SK-N-SH (cell line): ENCODE data around the gene TMEM54. TPM values are rescaled to one million over a fixed set of nuclear protein-coding genes. Genes with fewer than 3 reads are reported as not detected.

Experiments
- CTCF ChIA-PET: fragments of 300-600, 350-600 bp; formaldehyde crosslinking; extraction: SDS; loops from one replicate; lab custom pipeline; 2021; lab: Yijun Ruan, JAX
- POLR2A ChIA-PET: fragments of 350-600 bp; sonication (Branson Sonifier 250); formaldehyde crosslinking; extraction: SDS; loops from one replicate; lab custom pipeline; 2020; ENCODE audit warnings: antibody characterized with exemption, inconsistent platforms; lab: Yijun Ruan, JAX
- DNase-seq: peaks from one replicate; pipeline ENCODE4 v3.0.0; 2012
- H2AFZ ChIP-seq: fragments of 200-600 bp; sonication (generic); 2 replicates; pipeline ENCODE4 v1.8.1; 2016; ENCODE audit warnings: antibody characterized with exemption, mild to moderate bottlenecking, low read depth
- H3F3A ChIP-seq: fragments of 200-600 bp; sonication (generic); replicated peaks from 2 replicates; pipeline ENCODE3; 2016; ENCODE audit warnings: antibody characterized with exemption, mild to moderate bottlenecking; ENCODE audit not compliant: insufficient read depth
- H3K27ac ChIP-seq, 2 experiments: fragments of 200-500 bp in 1 of 2; fragments of 200-600 bp in 1 of 2; sonication (Bioruptor generic) in 1 of 2; sonication (generic), shearing (Covaris generic) in 1 of 2; 2 replicates each; pipeline versions ENCODE4 v1.5.1 to v1.6.1; 2014 to 2016; ENCODE audit warnings: low read depth in 2 of 2, inconsistent platforms in 1 of 2, low read length in 1 of 2, mild to moderate bottlenecking in 1 of 2, mixed read lengths in 1 of 2
- H3K27me3 ChIP-seq: fragments of 200-600 bp; sonication (generic), shearing (Covaris generic); 2 replicates; pipeline ENCODE4 v1.6.1; 2016; ENCODE audit warnings: mixed run types; ENCODE audit not compliant: insufficient read depth
- H3K36me3 ChIP-seq, 2 experiments: fragments of 200-500 bp in 1 of 2; fragments of 200-600 bp in 1 of 2; sonication (Bioruptor generic) in 1 of 2; sonication (generic) in 1 of 2; replicated peaks in 1 of 2; 2 replicates each; pipeline versions ENCODE3 to v1.5.1; 2014 to 2016; ENCODE audit warnings: low read length in 1 of 2, mild to moderate bottlenecking in 1 of 2; ENCODE audit not compliant: insufficient read depth in 2 of 2, control insufficient read depth in 1 of 2
- H3K4me1 ChIP-seq, 2 experiments: fragments of 200-500 bp in 1 of 2; fragments of 200-600 bp in 1 of 2; sonication (Bioruptor generic) in 1 of 2; sonication (generic), shearing (Covaris generic) in 1 of 2; 2 replicates each; pipeline versions ENCODE4 v1.5.1 to v1.6.1; 2014 to 2016; ENCODE audit warnings: low read depth in 1 of 2, low read length in 1 of 2, mixed run types in 1 of 2; ENCODE audit not compliant: insufficient read depth in 2 of 2, control insufficient read depth in 1 of 2
- H3K4me2 ChIP-seq: fragments of 200-600 bp; sonication (generic), shearing (Covaris generic); 2 replicates; pipeline ENCODE4 v1.6.1; 2017; ENCODE audit warnings: mixed run types
- H3K4me3 ChIP-seq, 2 experiments: fragments of 200-500 bp in 1 of 2; fragments of 200-600 bp in 1 of 2; sonication (Bioruptor generic) in 1 of 2; sonication (generic), shearing (Covaris generic) in 1 of 2; 2 replicates each; pipeline versions ENCODE4 v1.5.1 to v1.8.1; 2014 to 2016; ENCODE audit warnings: low read depth in 2 of 2, inconsistent platforms in 1 of 2, low read length in 1 of 2, mild to moderate bottlenecking in 1 of 2, mixed read lengths in 1 of 2, moderate library complexity in 1 of 2
- H3K79me2 ChIP-seq: fragments of 200-600 bp; sonication (generic); 2 replicates; pipeline ENCODE4 v1.8.1; 2017; ENCODE audit warnings: mild to moderate bottlenecking; ENCODE audit not compliant: insufficient read depth
- H3K9ac ChIP-seq: fragments of 200-600 bp; sonication (generic); 2 replicates; pipeline ENCODE4 v1.6.1; 2017; ENCODE audit warnings: mixed run types
- H3K9me2 ChIP-seq: fragments of 200-600 bp; sonication (generic); 2 replicates; pipeline ENCODE4 v1.6.1; 2017; ENCODE audit warnings: mixed run types
- H3K9me3 ChIP-seq: fragments of 200-600 bp; sonication (generic); 2 replicates; pipeline ENCODE4 v1.6.1; 2017; ENCODE audit warnings: mixed run types, mild to moderate bottlenecking, moderate library complexity
- H4K20me1 ChIP-seq: fragments of 200-600 bp; sonication (generic); 2 replicates; pipeline ENCODE4 v1.6.1; 2017; ENCODE audit warnings: mild to moderate bottlenecking, mixed run types; ENCODE audit not compliant: insufficient read depth
- CTCF ChIP-seq: fragments of 200-600 bp; sonication (generic); IDR thresholded peaks from 2 replicates; pipeline ENCODE4 v1.6.1; 2017; ENCODE audit warnings: antibody characterized with exemption, mild to moderate bottlenecking, moderate library complexity
- EP300 ChIP-seq, 2 experiments: IDR thresholded peaks; 2 replicates each; pipeline versions ENCODE4 v1.4.0 to v1.6.1; 2012; ENCODE audit warnings: borderline replicate concordance in 1 of 2, low read depth in 1 of 2, low read length in 1 of 2
- EZH2phosphoT487 ChIP-seq: fragments of 200-600 bp; sonication (generic); IDR thresholded peaks from 2 replicates; pipeline ENCODE4 v1.6.1; 2017; ENCODE audit warnings: low read depth, mixed run types, mild to moderate bottlenecking, antibody characterized with exemption, moderate library complexity, borderline replicate concordance
- FOSL2 ChIP-seq: IDR thresholded peaks from 2 replicates; pipeline ENCODE4 v1.4.0; 2012; ENCODE audit warnings: low read depth, mild to moderate bottlenecking, moderate library complexity, borderline replicate concordance
- FOXJ3 ChIP-seq: sonication (generic); formaldehyde crosslinking; IDR thresholded peaks from 2 replicates; pipeline ENCODE4 v1.5.1; 2020; ENCODE audit warnings: mild to moderate bottlenecking, missing genetic modification reagents
- GABPA ChIP-seq: IDR thresholded peaks from 2 replicates; pipeline ENCODE4 v1.4.0; 2012; ENCODE audit warnings: low read depth, mild to moderate bottlenecking
- JUND ChIP-seq: IDR thresholded peaks from 2 replicates; pipeline ENCODE4 v1.4.0; 2012
- MEF2A ChIP-seq: IDR thresholded peaks from 2 replicates; pipeline ENCODE4 v1.4.0; 2012; ENCODE audit warnings: low read depth, borderline replicate concordance
- NFIC ChIP-seq: IDR thresholded peaks from 2 replicates; pipeline ENCODE4 v1.4.0; 2012; ENCODE audit warnings: borderline replicate concordance
- RAD21 ChIP-seq: IDR thresholded peaks from 2 replicates; pipeline ENCODE4 v1.6.1; 2012; ENCODE audit warnings: mild to moderate bottlenecking, low read length
- SMC3 ChIP-seq: IDR thresholded peaks from 2 replicates; pipeline ENCODE4 v1.6.1; 2012; ENCODE audit warnings: low read depth, low read length, improper control_type of control experiment
- TAF1 ChIP-seq: IDR thresholded peaks from 2 replicates; pipeline ENCODE4 v1.6.1; 2012; ENCODE audit warnings: low read depth, mild to moderate bottlenecking, low read length, moderate library complexity, borderline replicate concordance
- TEAD4 ChIP-seq: IDR thresholded peaks from 2 replicates; pipeline ENCODE4 v1.4.0; 2012; ENCODE audit warnings: mild to moderate bottlenecking, borderline replicate concordance; ENCODE audit not compliant: insufficient read depth
- WGBS: methylation state at CpG from one replicate; pipeline ENCODE4 v1.1.6; 2017; ENCODE audit warnings: low lambda C conversion rate; 5-methylcytosine and 5-hydroxymethylcytosine counted together
- polyA plus RNA-seq, 3 experiments: library from polyadenylated mRNA; depleted of rRNA; stranded (reverse); fragments of >200 nt; gene quantifications; 2 replicates each; pipeline ENCODE4 v1.2.3, GENCODE V29; 2012

TMEM54 gene
- polyA plus RNA-seq, 1 of the 3 experiments (the other 2 are of a cell fraction), result 66.6 TPM

DNA sequence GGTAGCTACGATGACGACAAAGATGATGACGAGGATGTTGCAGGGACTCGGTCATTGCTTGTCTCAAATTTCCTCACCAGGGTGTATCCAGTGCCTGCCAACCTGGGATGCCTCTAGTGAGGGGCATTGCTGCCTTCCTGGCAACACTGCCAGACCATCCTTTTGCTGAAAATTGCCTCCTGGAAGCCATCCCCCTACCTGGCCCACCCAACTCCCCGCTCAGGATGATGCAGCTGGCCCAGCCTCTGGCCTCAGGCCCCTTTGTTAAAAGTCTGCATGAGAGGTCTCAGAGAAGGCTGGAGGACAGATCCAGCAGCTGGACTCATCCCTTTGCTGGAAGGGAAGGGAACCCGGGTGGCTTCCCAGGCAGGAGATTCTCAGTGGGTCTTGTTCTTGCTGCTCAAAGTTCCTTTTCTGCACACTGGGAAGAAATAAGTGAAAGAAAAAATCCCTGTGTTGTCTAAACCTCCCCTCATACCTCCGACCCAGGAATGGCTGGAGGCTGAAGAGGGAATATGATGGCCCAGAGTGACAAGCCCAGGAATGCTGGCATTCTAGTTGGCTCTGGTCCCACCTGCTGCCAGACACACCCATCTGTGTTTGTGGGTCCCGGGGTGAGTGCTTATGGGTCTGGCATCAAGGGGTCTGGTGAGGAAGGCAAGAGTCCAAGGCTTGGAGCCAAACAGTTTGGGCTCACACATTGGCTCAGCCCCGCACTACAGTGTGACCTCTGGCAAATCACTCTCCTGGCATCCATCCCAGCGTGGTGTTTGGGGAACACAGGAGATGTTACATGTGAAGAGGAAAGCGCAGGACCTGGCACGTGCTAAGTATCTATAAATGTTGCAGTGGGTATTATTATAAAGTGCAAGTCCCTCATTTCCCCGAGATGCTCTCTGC is 23.7 kb downstream of the TMEM54 start:
- Histone ChIP-seq H3K9me3 (no peaks in the 10 kb centered on the region), H3K79me2 (no peaks in the 10 kb centered on the region), H3K27ac (no peak overlapping the region), H3K27me3 (no peaks in the 10 kb centered on the region), H4K20me1 (no peaks in the 10 kb centered on the region), H3K9me2 (no peaks in the 10 kb centered on the region), H3K4me1 (peaks cover 0 to 20% of the 10 kb centered on the region in 2 experiments; a peak in 1 of 4 replicates), H3F3A (peaks cover 4% of the 10 kb centered on the region), H2AFZ (no peak overlapping the region), H3K9ac (no peak overlapping the region), H3K4me3 (no peak overlapping the region), H3K4me2 (no peak overlapping the region), H3K36me3 (no peaks in the 10 kb centered on the region)
- TF ChIP-seq TEAD4 (no peak), GABPA (no peak), FOXJ3 (CRISPR knock-in tag) (no peak), EP300 (IDR thresholded peaks at IDR 0.05; ENCODE audit: borderline replicate concordance in 1 of 2, low read depth in 1 of 2, low read length in 1 of 2) (no peak), NFIC (no peak), TAF1 (no peak), FOSL2 (no peak), JUND (no peak), EZH2phosphoT487 (no peak), RAD21 (no peak)
- WGBS, result 72% methylated on average over 11 of the region's 13 CpGs
- CTCF ChIA-PET, result interaction anchor here (0.6 to 4.6 kb wide), 37 partner anchors 9 to 1806 kb away, joined by 3 to 44 read pairs (median 4); partner anchors contain the start of genes HPCA, RBBP4, S100PBP and YARS1
- DNase-seq, result peak; percentile 53
- POLR2A ChIA-PET, result no interaction called here

DNA sequence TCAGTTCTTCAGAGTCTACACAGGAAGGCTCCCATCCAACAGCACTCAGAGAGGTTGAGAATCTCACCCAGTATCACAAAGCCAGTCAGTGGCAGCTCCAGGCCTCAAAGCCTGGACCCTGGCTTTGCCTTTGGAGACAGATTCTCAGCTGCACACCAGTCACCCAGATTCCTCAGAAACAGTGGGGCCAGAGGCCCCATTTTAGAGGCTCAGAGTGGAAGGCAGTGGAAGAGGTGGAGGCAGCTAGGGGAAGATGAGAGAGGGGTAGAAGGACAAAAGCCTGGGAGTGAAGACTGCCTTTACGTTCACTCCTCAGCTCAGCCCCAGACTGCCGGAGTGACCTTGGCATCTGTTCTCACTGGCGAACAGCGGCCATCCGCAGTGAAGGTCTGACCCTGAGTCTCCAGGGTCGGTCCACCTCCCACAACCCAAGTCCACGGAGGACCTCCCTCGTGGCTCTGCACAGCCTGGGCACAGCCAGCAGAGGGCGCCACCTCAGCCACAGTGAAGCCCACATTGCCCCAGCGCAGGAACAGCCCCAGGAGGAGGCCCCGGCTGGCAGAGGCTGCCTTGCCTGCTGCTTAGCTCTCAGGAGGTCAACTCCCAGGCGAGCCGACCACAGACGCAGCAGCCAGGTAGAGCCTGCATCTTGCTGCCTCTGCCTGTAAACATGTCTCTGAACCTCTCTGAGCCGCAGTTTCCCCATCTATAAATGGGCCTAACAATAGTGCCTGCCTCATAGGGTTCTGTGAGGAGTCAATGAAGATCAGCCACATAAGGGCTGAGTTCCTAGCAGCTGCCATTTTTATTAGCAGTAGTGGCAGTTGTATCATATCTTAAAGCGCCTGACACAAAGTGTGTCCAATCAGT is 24.6 kb downstream of the TMEM54 start:
- WGBS, result 73% methylated on average over 10 of the region's 16 CpGs
- H3K79me2 ChIP-seq, result no peaks in the 10 kb centered on the region
- TF ChIP-seq RAD21 (peak; percentile 57), SMC3 (peak; percentile 71), CTCF (peak; percentile 82), MEF2A (no peak)
- TF ChIP-seq, all 33 proteins: peak for 3
- H3K4me3 ChIP-seq, result no peak overlapping the region; a peak in 1 of 4 replicates
- no peaks in the 10 kb centered on the region for H3K9me2 ChIP-seq
- no peaks in the 10 kb centered on the region for H4K20me1 ChIP-seq
- H3K27ac ChIP-seq, result no peak overlapping the region
- no peaks in the 10 kb centered on the region for H3K9me3 ChIP-seq
- DNase-seq, result peak; percentile 87
- ChIA-PET CTCF (interaction anchor here (0.6 to 4.6 kb wide), 45 partner anchors 10 to 1807 kb away, joined by 3 to 44 read pairs (median 4); partner anchors contain the start of genes HPCA, RBBP4, S100PBP and YARS1), POLR2A (no interaction called here)
- peaks cover 0 to 21% of the 10 kb centered on the region in 2 experiments; a peak in 1 of 4 replicates for H3K4me1 ChIP-seq
- no peak overlapping the region for H3K4me2 ChIP-seq
- H3K36me3 ChIP-seq, result no peaks in the 10 kb centered on the region
- peaks cover 4% of the 10 kb centered on the region for H3F3A ChIP-seq
- H2AFZ ChIP-seq, result no peak overlapping the region
- no peak overlapping the region for H3K9ac ChIP-seq
- H3K27me3 ChIP-seq, result no peaks in the 10 kb centered on the region
